ENCODE measurements around the gene ODC1.

GRCh38 chr2:10478298-10478625 lies 30.1 kb upstream of the ODC1 start:
- TF ChIP-seq, protein P1, sequence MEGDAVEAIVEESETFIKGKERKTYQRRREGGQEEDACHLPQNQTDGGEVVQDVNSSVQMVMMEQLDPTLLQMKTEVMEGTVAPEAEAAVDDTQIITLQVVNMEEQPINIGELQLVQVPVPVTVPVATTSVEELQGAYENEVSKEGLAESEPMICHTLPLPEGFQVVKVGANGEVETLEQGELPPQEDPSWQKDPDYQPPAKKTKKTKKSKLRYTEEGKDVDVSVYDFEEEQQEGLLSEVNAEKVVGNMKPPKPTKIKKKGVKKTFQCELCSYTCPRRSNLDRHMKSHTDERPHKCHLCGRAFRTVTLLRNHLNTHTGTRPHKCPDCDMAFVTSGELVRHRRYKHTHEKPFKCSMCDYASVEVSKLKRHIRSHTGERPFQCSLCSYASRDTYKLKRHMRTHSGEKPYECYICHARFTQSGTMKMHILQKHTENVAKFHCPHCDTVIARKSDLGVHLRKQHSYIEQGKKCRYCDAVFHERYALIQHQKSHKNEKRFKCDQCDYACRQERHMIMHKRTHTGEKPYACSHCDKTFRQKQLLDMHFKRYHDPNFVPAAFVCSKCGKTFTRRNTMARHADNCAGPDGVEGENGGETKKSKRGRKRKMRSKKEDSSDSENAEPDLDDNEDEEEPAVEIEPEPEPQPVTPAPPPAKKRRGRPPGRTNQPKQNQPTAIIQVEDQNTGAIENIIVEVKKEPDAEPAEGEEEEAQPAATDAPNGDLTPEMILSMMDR (IDR thresholded peaks at IDR 0.05), result no peak
- TF ChIP-seq POLR2A (IDR thresholded peaks at IDR 0.05), result no peak
